ENCODE measurements around the gene KLC4.

The KLC4 gene

DNA sequence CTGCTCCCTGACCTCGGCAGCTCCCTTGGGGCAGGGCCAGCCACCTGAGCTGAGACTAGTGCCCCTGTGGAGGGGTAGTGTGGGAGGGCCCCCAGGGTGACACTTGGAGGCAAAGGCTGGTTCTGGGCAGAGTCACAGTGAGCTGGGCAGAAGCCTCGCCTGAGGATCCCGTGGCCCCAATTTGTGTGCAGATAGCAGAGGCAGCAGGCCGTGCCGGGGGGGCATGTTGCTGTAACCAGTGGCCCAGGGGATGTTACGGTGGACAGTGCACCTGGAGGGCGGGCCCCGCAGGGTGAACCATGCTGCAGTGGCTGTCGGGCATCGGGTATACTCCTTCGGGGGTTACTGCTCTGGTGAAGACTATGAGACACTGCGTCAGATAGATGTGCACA lies 42.5 kb upstream of the KLC4 start:
- peaks cover 36% of the 10 kb centered on the region for H3K79me2 ChIP-seq (ENCODE audit: low read length)
- H3K36me3 ChIP-seq (replicated peaks; ENCODE audit: low read depth, low read length): peaks cover 28% of the 10 kb centered on the region
- H2AFZ ChIP-seq (ENCODE audit: low read depth, low read length): no peak overlapping the region
- no peak overlapping the region for H3K27ac ChIP-seq (ENCODE audit: low read length)
- H3K9ac ChIP-seq (ENCODE audit: low read length): no peak overlapping the region
- peaks cover 20% of the 10 kb centered on the region for H3K4me1 ChIP-seq (ENCODE audit: low read length)
- H4K20me1 ChIP-seq (ENCODE audit: insufficient read depth, low read length): no peaks in the 10 kb centered on the region
- H3K9me3 ChIP-seq (ENCODE audit: insufficient read depth, low read length): no peaks in the 10 kb centered on the region
- H3K27me3 ChIP-seq (ENCODE audit: low read depth, low read length): no peaks in the 10 kb centered on the region
- TF ChIP-seq EZH2phosphoT487 (IDR thresholded peaks at IDR 0.05; ENCODE audit: low read depth): no peak
- TF ChIP-seq, protein P1, sequence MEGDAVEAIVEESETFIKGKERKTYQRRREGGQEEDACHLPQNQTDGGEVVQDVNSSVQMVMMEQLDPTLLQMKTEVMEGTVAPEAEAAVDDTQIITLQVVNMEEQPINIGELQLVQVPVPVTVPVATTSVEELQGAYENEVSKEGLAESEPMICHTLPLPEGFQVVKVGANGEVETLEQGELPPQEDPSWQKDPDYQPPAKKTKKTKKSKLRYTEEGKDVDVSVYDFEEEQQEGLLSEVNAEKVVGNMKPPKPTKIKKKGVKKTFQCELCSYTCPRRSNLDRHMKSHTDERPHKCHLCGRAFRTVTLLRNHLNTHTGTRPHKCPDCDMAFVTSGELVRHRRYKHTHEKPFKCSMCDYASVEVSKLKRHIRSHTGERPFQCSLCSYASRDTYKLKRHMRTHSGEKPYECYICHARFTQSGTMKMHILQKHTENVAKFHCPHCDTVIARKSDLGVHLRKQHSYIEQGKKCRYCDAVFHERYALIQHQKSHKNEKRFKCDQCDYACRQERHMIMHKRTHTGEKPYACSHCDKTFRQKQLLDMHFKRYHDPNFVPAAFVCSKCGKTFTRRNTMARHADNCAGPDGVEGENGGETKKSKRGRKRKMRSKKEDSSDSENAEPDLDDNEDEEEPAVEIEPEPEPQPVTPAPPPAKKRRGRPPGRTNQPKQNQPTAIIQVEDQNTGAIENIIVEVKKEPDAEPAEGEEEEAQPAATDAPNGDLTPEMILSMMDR (IDR thresholded peaks at IDR 0.05; ENCODE audit: low read depth, low read length): no peak
- no peak overlapping the region for H3K4me3 ChIP-seq (ENCODE audit: low read length)
- no peak overlapping the region for H3K4me2 ChIP-seq (ENCODE audit: low read length)

DNA sequence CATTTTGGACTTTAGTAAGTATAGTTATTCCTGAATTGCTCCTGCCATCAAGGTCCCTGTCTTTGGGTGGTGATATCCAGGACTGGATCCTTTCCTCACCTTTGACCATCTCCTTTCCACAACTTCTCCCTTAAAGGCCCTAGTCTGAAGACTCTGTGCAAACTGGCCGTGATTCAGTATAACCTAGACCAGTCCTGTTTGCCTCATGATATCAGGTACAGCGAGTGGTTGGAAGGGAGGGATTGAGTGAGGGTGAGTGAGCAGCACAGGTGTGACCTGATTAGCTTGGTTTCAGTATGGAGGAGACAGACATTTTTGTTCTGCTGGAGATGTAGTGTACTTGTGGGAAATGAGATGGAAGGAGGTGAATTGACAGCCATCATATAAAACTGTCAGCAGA lies 40.3 kb upstream of the KLC4 start:
- H3K27ac ChIP-seq (ENCODE audit: low read length): no peak overlapping the region
- H3K79me2 ChIP-seq (ENCODE audit: low read length): peaks cover 45% of the 10 kb centered on the region
- no peak overlapping the region for H3K9ac ChIP-seq (ENCODE audit: low read length)
- no peak overlapping the region for H3K4me3 ChIP-seq (ENCODE audit: low read length)
- TF ChIP-seq EZH2phosphoT487 (IDR thresholded peaks at IDR 0.05; ENCODE audit: low read depth): no peak
- TF ChIP-seq, protein P1 (IDR thresholded peaks at IDR 0.05; ENCODE audit: low read depth, low read length): no peak
- H3K9me3 ChIP-seq (ENCODE audit: insufficient read depth, low read length): no peaks in the 10 kb centered on the region
- peaks cover 19% of the 10 kb centered on the region for H3K4me1 ChIP-seq (ENCODE audit: low read length)
- no peak overlapping the region for H3K4me2 ChIP-seq (ENCODE audit: low read length)
- no peaks in the 10 kb centered on the region for H3K27me3 ChIP-seq (ENCODE audit: low read depth, low read length)
- H2AFZ ChIP-seq (ENCODE audit: low read depth, low read length): no peak overlapping the region
- peaks cover 27% of the 10 kb centered on the region for H3K36me3 ChIP-seq (replicated peaks; ENCODE audit: low read depth, low read length)
- H4K20me1 ChIP-seq (ENCODE audit: insufficient read depth, low read length): no peaks in the 10 kb centered on the region

DNA sequence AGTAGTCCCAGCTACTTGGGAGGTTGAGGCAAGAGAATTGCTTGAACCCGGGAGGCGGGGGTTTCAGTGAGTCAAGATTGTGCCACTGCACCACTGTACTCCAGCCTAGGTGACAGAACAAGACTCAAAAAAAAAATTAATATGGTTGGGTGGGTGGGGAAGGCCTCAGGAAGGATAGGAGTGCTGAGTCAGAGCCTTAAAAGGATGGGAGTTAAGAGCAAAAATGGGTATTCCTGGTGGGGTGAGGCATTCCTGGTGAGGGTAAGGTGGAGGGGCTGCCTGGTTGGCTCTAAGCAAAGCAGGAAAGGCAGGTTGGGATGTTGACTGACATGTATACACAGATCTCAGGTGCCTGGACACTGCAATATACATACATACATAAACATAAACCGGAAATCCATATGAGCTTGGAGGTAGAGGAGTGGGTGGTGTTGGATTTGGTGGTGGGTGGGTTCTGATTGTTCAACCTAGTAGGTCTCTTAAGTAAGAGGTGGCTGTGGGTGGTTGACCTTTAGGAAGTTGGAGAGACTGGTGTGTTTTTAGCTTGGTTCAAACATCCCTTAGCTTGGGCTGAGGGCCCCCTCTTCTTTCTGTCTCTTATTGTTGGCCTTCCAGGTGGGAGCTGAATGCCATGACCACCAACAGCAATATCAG lies 39.3 kb upstream of the KLC4 start:
- Histone ChIP-seq H3K9ac (ENCODE audit: low read length) (no peak overlapping the region), H3K4me2 (ENCODE audit: low read length) (no peak overlapping the region; the same call in 1 of the 2 replicates), H3K36me3 (replicated peaks; ENCODE audit: low read depth, low read length) (peaks cover 37% of the 10 kb centered on the region)

DNA sequence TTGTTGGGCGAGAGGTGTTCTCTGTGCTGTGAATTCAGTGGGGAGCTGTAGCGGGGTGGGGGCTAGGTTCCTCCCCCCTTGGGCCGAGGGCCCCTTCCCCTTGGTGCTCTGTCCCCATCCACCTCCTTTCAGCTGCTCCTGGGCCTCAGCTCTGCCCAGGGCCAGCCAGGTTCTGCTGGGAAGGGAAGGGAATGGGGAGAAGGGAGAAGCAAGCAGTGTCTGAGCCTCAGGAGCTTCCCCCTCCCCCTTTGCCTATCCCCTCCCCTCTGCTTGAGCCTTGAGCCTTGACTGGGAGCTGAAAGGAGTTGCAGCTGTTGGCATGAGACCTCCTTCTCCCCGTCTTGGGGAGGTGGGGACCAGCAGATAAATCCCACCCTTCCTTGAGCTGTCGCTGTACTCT lies 38.6 kb upstream of the KLC4 start:
- no peak for TF ChIP-seq EZH2phosphoT487 (IDR thresholded peaks at IDR 0.05; ENCODE audit: low read depth)
- TF ChIP-seq, protein P1 (IDR thresholded peaks at IDR 0.05; ENCODE audit: low read depth, low read length): no peak
- no peak overlapping the region for H2AFZ ChIP-seq (ENCODE audit: low read depth, low read length)

More for the DNA sequence above, 39.3 kb upstream of the KLC4 start:
- Histone ChIP-seq H4K20me1 (ENCODE audit: insufficient read depth, low read length) (no peaks in the 10 kb centered on the region), H2AFZ (ENCODE audit: low read depth, low read length) (no peak overlapping the region), H3K27me3 (ENCODE audit: low read depth, low read length) (no peaks in the 10 kb centered on the region), H3K27ac (ENCODE audit: low read length) (no peak overlapping the region), H3K4me1 (ENCODE audit: low read length) (peaks cover 19% of the 10 kb centered on the region), H3K9me3 (ENCODE audit: insufficient read depth, low read length) (no peaks in the 10 kb centered on the region), H3K79me2 (ENCODE audit: low read length) (peaks cover 40% of the 10 kb centered on the region), H3K4me3 (ENCODE audit: low read length) (no peak overlapping the region)
- TF ChIP-seq EZH2phosphoT487 (IDR thresholded peaks at IDR 0.05; ENCODE audit: low read depth): no peak
- TF ChIP-seq, protein P1 (IDR thresholded peaks at IDR 0.05; ENCODE audit: low read depth, low read length): no peak

More for the DNA sequence above, 38.6 kb upstream of the KLC4 start:
- Histone ChIP-seq H3K4me2 (ENCODE audit: low read length) (peak overlapping the region; percentile 78), H3K4me1 (ENCODE audit: low read length) (peaks cover 17% of the 10 kb centered on the region), H3K79me2 (ENCODE audit: low read length) (peaks cover 36% of the 10 kb centered on the region), H3K27me3 (ENCODE audit: low read depth, low read length) (no peaks in the 10 kb centered on the region), H3K27ac (ENCODE audit: low read length) (peak overlapping the region; percentile 47), H3K4me3 (ENCODE audit: low read length) (peak overlapping the region; percentile 84), H3K36me3 (replicated peaks; ENCODE audit: low read depth, low read length) (peaks cover 37% of the 10 kb centered on the region), H3K9ac (ENCODE audit: low read length) (peak overlapping the region; percentile 67), H4K20me1 (ENCODE audit: insufficient read depth, low read length) (no peaks in the 10 kb centered on the region), H3K9me3 (ENCODE audit: insufficient read depth, low read length) (no peaks in the 10 kb centered on the region)

All from OCI-LY3 (cell line).